Activated CD8-positive, alpha-beta memory T cell treated with anti-CD3 and anti-CD28 coated beads, Interleukin-2, amount 50 U/mL, for 24 hours (primary cell): ENCODE data around the gene ZNFX1.

Experiments used
- DNase-seq: peaks from one replicate; pipeline ENCODE4 v3.0.0-alpha.2; 2020; ENCODE audit errors: extremely low read depth

ZNFX1 gene

GRCh38 chr20:49278818-49279676 lies 1.2 kb upstream of the ZNFX1 start:
- no peak for DNase-seq

DNA sequence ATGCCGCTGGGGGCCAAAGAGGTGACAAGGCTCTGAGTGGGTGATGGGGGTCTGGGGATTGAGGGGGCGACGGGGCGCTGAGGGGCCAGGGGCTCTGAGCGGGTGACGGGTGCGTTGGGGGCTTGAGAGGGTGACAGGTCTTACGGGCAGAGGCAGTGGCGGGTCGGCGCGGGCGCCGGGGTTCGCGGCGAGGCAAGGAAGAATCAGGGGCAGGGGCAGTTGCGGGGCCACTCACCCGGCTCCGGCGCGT lies 146 bp downstream of the ZNFX1 start:
- DNase-seq, result no peak

DNA sequence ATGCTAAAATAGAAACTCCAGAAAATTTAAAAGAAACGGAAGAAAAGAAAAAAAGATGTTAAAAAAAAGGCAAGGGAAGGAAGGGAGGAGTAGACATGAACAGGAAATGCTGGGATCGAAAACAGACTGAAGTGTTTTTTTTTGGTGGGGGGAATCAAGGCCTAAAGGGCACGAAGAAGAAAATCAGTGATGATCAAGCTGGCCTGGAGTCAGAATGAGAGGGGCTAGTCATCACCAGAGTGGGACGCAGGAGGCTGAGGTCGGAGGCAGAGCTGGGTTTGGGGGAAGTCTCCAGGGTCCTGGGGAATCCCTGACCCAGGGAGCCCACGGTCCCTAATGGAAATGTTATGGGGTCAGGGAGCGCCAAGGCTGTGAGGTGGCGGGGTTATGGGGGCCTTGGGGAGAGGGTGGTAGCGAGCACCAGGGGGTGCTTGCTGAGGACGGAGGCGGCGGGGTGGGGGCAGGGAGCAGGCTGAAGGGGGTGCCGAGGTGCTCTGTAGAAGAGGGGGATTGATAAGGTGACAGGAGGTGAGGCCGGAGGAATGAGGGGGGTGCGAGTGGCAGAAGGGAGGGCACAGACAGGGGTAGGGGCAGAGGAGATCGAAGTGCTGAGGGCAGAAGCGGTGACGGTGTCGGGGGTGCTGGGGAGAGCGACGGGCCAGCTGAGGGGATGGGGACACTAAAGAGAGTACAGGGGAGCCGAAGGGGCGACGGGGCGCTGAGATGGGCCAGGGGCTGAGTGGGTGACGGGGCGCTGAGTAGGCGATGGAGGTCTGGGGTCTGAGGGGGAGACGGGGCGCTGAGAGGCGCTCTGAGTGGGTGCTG lies 684 bp downstream of the ZNFX1 start:
- DNase-seq, result no peak

- no peak for DNase-seq
Observed at GRCh38 chr20:49276161-49276960, 1.5 kb downstream of the ZNFX1 start.

GRCh38 chr20:49275636-49276035 lies 2.2 kb downstream of the ZNFX1 start:
- no peak for DNase-seq

DNA sequence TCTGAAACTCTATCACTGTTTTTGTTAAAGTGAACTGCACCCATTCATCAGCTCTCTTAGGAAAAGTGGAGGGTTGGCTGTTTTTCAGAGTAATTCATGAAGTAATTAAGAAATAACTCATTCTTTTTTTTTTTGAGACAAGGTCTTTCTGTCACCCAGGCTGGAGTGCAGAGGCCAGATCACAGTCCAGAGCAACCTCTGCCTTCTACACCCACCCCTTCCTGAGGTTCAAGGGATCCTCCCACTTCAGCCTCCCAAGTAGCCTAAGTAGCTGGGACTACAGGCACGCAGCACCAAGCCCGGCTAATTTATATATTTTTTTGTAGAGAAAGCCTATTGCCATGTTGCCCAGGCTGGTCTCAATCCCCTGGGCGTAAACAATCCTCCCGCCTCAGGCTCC lies 2.6 kb downstream of the ZNFX1 start:
- DNase-seq, result no peak

DNA sequence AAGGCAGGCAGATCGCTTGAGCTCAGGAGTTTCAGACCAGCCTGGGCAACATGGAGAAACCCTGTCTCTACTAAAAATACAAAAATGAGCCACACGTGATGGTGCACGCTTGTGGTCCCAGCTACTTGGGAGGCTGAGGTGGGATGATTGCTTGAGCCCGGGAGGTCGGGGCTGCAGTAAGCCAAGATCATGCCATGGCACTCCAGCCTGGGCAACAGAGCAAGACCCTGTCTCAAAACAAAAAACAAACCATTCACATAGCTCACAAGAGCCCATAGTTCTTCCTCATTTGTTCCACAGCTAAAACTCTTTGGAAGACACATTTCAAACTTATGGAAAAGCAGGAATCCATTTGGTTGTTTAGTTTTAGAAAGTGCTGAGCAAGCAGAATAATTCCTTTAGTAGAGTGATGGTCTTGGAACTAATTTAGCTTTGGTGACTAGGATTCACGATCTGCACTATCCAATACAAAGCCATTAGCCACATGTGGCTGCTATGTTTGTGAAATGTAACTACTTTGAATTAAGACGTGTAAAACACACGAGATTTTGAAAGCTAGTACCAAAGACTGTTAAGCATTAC lies 4.1 kb downstream of the ZNFX1 start:
- DNase-seq, result no peak

GRCh38 chr20:49272654-49273053 lies 5.2 kb downstream of the ZNFX1 start:
- no peak for DNase-seq

DNA sequence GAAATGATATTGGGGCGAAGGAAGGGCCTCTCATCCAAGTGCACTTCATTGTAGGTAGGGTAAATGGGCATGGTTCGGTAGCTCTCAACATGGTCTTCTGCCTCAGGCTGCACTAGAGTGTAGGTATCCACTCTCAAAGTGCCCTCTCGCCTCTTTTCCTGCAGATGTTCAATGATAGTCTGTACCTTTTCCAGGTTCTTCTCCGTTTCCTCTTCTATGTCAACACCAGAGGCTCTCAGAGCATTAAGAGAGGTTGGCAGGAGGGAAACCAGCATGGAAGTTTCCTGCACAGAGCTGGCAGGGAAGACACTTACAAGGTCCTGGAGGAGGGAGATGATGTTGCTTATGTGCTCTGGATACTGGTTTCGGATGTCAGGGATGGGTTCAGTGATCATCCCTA lies 7.1 kb downstream of the ZNFX1 start:
- DNase-seq, result no peak

DNA sequence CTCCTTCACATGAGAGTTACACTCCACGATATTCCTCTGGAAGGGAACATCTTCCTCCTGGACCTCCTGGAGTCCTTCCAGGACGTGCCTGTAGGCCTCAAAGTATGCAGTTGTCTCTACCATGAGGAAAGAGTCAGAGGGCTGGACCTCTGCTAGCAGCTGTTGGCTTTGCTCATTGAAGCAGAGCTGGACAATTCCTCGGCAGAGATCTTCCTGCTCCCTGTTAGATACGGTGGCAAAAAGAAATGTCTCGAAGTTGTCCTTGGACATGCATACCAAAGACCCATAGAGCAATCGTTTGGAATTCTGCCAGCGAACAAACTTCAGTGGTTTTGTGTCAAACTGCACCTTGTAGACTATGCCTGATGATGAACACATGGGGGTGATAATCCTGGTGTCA lies 7.7 kb downstream of the ZNFX1 start:
- DNase-seq, result no peak

DNA sequence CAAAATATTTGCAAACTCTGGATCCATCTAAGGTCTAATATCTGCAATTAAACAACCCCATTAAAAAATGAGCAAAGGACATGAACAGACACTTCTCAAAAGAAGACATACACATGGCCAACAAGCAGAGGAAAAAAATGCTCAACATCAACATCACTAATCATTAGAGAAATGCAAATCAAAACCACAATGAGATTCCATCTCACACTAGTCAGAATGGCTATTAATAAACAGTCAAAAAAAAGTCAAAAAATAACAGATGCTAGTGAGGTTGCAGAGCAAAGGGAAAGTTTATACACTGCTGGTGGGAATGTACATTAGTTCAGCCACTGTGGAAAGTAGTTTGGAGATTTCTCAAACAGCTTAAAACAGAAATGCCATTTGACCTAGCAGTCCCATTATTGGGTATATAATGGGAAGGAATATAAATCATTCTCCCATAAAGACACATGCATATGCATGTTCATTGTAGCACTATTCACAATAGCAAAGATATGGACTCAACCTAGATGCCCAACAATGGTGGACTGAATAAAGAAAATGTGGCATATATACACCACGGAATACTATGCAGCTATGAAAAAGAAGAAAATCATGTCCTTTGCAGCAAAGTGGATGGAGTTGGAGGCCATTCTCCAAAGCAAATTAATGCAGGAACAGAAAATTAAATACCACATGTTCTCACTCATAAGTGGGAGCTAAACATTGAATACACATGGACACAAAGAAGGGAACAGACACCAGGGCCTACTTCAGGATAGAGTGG lies 9.1 kb downstream of the ZNFX1 start:
- DNase-seq, result no peak

DNA sequence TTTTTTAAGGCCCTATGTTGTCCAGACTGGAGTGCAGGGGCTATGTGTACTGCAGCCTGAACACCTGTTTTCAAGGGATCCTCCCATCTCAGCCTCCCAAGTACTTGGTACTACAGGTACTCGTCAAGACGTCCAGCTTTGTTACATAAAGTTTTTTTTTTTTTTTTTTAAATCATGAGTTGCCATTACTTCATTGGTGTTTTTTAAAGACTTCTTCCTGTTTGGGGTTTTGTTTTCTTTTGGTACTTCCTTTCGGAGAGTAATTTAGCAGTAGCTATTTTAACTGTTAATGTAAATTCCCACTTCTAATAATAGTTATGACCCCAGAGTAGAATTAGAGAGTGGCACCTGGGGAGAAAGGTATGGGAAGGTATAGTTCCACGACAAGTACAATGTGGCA lies 10.5 kb downstream of the ZNFX1 start:
- no peak for DNase-seq

- no peak for DNase-seq
Observed at GRCh38 chr20:49262444-49262843, 15.4 kb downstream of the ZNFX1 start.

GRCh38 chr20:49261173-49261572 lies 16.7 kb downstream of the ZNFX1 start:
- DNase-seq, result no peak

DNA sequence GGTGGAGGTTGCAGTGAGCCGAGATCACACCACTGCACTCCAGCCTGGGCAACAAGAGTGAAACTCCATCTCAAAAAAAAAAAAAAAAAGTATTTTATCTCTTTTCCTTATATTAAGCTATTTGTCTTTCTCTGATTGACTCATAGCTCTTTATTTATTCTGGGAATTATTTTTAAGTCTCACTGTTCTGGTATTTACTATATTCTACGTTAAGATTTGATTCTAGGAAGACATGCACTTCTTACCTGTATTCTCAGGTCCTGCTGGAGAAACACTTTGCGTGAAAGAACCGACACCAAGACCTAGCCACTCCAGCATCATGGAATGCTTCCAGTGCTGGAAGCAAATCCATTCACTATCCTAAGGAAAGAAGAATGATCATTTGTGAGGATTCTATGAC lies 17.6 kb downstream of the ZNFX1 start:
- DNase-seq, result no peak

- no peak for DNase-seq
Observed at GRCh38 chr20:49259799-49260198, 18.1 kb downstream of the ZNFX1 start.

- no peak for DNase-seq
Observed at GRCh38 chr20:49259284-49259683, 18.6 kb downstream of the ZNFX1 start.

DNA sequence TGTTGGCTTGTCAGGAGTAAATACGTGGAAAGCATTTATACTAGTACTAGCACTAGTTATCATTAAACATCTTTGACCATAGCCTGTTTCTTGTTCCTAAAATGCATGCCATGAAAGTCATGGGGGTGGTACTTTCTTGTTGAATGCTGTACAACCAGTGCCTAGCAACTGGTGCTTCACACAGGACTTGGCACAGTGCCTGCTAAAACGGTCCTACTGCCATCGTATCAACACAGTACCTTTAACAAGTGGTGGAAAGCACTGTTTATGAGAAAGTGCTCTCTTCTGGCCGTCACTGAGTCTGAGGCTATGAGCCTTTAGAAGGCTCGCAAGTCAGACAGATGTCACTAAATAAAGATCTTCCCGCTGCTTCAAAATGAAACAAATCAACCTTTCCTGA lies 21.6 kb downstream of the ZNFX1 start:
- DNase-seq, result no peak

DNA sequence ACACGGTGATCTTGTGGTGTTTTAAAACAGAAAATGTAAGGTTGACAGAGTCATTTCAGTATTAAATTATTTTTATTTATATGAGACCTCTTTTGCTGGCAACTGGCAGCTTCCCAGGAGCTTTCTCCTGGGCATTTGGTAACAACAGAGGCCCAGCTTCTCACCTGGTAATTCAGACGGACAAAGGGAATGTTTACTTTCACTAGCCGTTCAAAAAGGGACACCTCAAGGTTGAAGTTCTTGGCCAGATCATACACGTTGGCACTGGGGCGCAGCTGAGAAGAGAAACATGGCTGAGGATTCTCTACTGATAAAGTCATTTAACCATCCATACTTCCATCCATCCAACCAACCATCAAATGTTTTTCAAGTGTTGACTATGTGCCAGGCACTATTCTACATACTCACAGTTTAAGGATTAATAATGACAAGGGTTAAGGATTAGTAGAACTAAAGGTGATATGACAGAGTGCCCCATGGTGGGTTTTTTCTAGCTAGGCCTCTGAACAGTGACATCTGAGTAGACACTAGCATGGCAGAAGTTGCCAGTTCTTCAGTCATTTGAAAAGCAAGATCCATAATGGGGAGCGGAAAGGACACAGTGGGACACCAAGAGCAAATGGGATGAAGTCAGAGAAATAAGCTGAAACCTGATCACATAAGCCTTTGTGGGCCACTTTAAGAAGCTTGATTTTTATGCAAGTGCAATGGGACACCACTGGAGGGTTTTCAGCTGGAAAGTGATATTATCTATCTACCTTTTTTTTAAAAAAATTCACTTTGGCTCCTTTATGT lies 25.1 kb downstream of the ZNFX1 start:
- DNase-seq, result no peak

DNA sequence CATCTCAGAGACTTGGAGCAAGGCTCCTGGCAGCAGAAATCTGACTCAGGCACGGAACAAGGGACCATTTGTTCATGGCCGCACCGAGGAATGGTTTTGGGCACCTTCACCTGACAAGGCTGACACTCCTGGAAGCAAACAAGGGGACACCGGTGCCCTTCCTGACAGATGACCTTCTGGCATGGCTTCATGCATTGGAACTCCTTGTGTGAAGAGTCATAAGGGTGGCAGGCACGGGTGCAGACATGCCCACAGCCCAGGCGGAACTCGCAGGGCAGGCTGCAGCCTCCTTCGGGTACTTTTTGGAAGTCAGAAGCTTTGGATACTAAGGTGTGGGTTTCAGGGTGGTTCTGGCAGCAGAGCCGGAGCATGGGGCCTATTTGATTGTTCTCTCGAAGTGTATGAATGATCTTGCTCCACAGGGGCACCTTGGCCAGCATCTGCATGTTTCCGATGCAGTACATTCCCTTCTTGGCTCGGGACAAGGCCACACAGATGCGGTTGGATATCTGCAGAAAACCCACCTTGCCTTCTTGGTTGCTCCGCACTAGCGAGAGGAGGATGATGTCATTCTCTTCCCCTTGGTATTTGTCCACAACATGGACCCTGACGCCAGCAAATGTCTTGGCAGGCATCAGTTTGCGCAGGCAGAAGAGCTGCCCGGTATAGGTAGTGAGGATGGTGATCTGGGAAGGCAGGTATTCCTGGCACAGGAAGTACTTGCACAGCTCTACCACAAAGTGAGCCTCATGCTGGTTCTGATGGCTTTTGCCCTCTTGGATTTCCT lies 28.8 kb downstream of the ZNFX1 start:
- no peak for DNase-seq
